Gastroesophageal sphincter (tissue), 4 donors: Measurements from ENCODE around the gene LCNL1. TPM values are rescaled to one million over a fixed set of nuclear protein-coding genes. Genes with fewer than 3 reads are reported as not detected.

ENCODE experiments used
- ATAC-seq: fragments of 150-250 bp; one replicate; pipeline ENCODE4 v1.9.1; 2016; ENCODE audit warnings: mild to moderate bottlenecking, moderate library complexity
- H3K27ac ChIP-seq, 4 donors: fragments of 200-600 bp; sonication (generic) in 3 of 4; 1 replicate in 3 of 4; 2 replicates in 1 of 4; pipeline ENCODE4 v1.5.1; 2016 to 2019
- H3K27me3 ChIP-seq: fragments of 200-600 bp; sonication (generic); one replicate; pipeline ENCODE4 v1.5.1; 2019
- H3K36me3 ChIP-seq, 2 donors: fragments of 200-600 bp; sonication (generic); one replicate each; pipeline ENCODE4 v1.5.1; 2019; ENCODE audit warnings: control low read depth in 1 of 2
- H3K4me1 ChIP-seq, 3 donors: fragments of 200-600 bp; sonication (generic); 1 replicate in 2 of 3; 2 replicates in 1 of 3; pipeline ENCODE4 v1.5.1; 2016 to 2019; ENCODE audit warnings: control low read depth in 2 of 3
- H3K4me3 ChIP-seq, 2 donors: fragments of 200-600 bp; sonication (generic); one replicate each; pipeline ENCODE4 v1.5.1; 2019; ENCODE audit warnings: mild to moderate bottlenecking in 1 of 2, moderate library complexity in 1 of 2
- H3K9me3 ChIP-seq, 3 donors: fragments of 200-600 bp; sonication (generic); one replicate each; pipeline ENCODE4 v1.5.1; 2017 to 2019; ENCODE audit warnings: control low read depth in 2 of 3
- EP300 ChIP-seq: sonication (generic); formaldehyde crosslinking; IDR thresholded peaks from one replicate; pipeline ENCODE4 v1.6.1; 2017; ENCODE audit warnings: antibody characterized with exemption, mild to moderate bottlenecking
- POLR2A ChIP-seq, 2 donors: fragments of 450-650 bp; IDR thresholded peaks; one replicate each; pipeline ENCODE4 v1.6.1; 2017; ENCODE audit warnings: antibody characterized with exemption in 2 of 2, mild to moderate bottlenecking in 2 of 2, moderate library complexity in 1 of 2
- POLR2AphosphoS5 ChIP-seq: sonication (generic); formaldehyde crosslinking; IDR thresholded peaks from one replicate; pipeline ENCODE4 v1.6.1; 2017; ENCODE audit warnings: antibody characterized with exemption
- WGBS, 2 donors: methylation state at CpG; one replicate each; pipeline ENCODE4 v1.1.5; 2018; ENCODE audit warnings: low coverage in 1 of 2; 5-methylcytosine and 5-hydroxymethylcytosine counted together
- total RNA-seq, 4 donors: library from RNA; depleted of rRNA; stranded (reverse); fragments of >200 nt; gene quantifications; one replicate each; pipeline ENCODE4 v1.1.0, GENCODE V29; 2016
- TF ChIP-seq, protein P1 (sequence below), 4 experiments: fragments of 200-600 bp in 2 of 4; fragments of 450-650 bp in 2 of 4; sonication (generic) in 1 of 4; IDR thresholded peaks; one replicate each; pipeline ENCODE4 v1.5.1; 2017 to 2019; ENCODE audit warnings: antibody characterized with exemption in 4 of 4, mild to moderate bottlenecking in 2 of 4, moderate library complexity in 2 of 4

Gene LCNL1
- total RNA-seq, 4 donors from 2014 or later = 0.40 TPM; not detected in 2

DNA sequence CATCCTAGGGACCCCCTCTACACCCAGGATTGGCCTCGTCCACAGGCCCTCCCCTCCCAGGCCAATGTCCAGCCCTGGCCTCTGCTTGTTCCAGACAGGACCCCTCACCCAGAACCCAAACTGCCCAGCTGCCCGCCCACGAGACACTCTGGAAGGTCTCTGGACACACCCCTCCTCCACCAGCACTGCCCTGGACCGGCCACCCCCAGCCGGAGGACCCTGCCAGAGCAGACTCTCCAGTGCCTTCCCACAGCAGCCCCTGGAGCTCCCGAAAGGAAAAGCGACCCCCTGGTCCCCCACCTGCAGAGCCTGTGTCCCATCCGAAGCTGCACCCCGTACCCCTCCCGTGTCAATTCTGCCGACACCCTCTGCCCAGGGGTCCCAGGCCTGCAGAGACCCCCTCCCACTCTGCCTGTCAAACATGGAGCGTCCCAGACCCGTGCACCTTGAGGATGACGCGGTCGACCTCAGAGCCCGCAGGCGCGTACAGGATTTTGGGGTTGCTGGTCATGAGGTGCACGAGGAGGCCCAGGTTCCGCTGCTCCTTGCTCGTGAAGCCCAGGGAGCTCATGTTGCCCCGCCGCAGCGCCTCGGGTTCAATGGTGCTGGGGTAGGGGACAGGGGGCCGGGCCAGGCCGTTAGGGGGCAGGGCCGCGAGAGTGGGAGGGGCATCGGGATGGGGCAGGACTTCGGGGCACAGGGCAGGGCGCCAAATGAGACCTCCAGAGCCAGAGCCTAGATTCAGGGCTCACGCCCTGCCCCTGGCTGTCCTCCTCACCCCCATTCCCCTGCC lies 37.3 kb downstream of the LCNL1 start:
- WGBS, 2 donors = 100% methylated on average over 2 of the region's 34 CpGs; no CpG with 5 or more reads in 1 of the 2 donors
- Histone ChIP-seq H3K27ac (no peak overlapping the region), H3K4me1 (peaks cover 0 to 1% (median 0%) of the 10 kb centered on the region in 3 donors), H3K36me3 (peaks cover 0 to 65% of the 10 kb centered on the region in 2 donors), H3K4me3 (no peak overlapping the region), H3K9me3 (no peaks in the 10 kb centered on the region), H3K27me3 (no peaks in the 10 kb centered on the region)
- TF ChIP-seq POLR2AphosphoS5 (no peak), EP300 (no peak), POLR2A (IDR thresholded peaks at IDR 0.05) (no peak)
- TF ChIP-seq, protein P1, sequence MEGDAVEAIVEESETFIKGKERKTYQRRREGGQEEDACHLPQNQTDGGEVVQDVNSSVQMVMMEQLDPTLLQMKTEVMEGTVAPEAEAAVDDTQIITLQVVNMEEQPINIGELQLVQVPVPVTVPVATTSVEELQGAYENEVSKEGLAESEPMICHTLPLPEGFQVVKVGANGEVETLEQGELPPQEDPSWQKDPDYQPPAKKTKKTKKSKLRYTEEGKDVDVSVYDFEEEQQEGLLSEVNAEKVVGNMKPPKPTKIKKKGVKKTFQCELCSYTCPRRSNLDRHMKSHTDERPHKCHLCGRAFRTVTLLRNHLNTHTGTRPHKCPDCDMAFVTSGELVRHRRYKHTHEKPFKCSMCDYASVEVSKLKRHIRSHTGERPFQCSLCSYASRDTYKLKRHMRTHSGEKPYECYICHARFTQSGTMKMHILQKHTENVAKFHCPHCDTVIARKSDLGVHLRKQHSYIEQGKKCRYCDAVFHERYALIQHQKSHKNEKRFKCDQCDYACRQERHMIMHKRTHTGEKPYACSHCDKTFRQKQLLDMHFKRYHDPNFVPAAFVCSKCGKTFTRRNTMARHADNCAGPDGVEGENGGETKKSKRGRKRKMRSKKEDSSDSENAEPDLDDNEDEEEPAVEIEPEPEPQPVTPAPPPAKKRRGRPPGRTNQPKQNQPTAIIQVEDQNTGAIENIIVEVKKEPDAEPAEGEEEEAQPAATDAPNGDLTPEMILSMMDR (IDR thresholded peaks at IDR 0.05) = no peak
- no peak for ATAC-seq

DNA sequence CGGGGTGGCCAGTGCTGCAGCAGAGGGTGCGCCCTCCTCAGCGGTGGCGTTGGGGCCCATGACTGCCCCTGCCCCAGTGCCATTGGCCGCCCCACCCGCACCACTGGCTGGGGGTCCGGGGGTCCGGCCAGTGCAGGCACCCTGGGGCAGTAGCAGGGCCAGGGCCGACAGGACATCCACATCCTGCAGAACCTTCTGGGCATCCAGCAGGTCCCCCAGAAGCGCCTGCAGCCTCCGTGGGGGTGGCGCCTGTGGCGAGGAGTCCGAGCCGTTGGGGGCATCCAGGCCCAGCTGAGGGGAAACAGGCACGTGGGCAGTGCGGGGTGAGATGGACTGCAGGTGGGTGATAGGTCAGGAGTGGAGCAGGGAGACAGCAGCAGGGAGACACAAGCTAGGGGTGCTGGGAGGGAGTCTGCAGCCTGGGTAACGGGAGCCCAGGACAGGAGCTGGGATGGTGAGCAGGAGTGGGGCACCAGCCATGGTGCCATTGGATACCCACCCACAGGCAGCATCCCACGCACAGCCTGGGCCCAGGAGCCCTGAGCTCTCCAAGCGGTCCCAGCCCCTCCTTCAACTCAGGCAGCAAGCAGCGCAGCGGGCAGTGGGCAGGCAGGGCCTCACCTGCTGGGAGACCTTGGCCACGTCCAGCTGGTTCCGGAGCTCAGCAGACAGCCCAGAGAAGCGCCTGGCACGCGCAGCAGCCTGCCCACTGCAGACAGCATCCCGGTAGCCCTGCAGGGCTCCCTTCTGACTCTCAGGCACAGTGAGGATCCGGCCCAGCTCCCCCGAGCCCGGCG lies 38.2 kb downstream of the LCNL1 start:
- no peak overlapping the region for H3K27ac ChIP-seq
- no peak for TF ChIP-seq POLR2A (IDR thresholded peaks at IDR 0.05)
- TF ChIP-seq EP300 = no peak
- TF ChIP-seq, protein P1 (IDR thresholded peaks at IDR 0.05) = no peak
- no peak for TF ChIP-seq POLR2AphosphoS5
- WGBS, 2 donors = 98% methylated on average over 8 of the region's 32 CpGs; no CpG with 5 or more reads in 1 of the 2 donors
- H3K4me3 ChIP-seq = no peak overlapping the region
- peaks cover 0 to 10% (median 0%) of the 10 kb centered on the region in 3 donors for H3K4me1 ChIP-seq
- ATAC-seq = no peak
- no peaks in the 10 kb centered on the region for H3K27me3 ChIP-seq
- peaks cover 0 to 56% of the 10 kb centered on the region in 2 donors for H3K36me3 ChIP-seq
- H3K9me3 ChIP-seq = no peaks in the 10 kb centered on the region

DNA sequence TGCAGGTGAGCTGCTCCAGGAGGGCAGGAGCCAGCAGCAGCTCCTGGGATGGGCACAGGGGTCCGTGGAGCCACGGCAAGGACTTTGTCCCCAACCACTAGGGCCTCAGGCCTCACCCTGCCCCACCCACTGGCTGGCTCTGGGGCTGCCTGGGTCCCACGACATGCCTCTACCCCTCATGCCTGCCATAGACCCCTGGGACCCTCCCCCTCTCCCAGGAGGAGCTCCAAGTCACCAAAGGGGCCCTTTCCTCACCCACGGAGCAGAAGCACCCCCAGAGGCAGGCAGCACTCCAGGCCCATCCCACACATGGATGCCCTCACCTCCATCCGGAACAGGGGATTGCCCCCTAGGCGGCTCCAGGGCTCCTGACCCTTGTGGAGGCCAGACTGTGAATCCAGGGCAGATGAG lies 38.8 kb downstream of the LCNL1 start:
- no peak for TF ChIP-seq POLR2AphosphoS5
- TF ChIP-seq, protein P1 (IDR thresholded peaks at IDR 0.05) = no peak
- TF ChIP-seq EP300 = no peak
- TF ChIP-seq POLR2A (IDR thresholded peaks at IDR 0.05) = no peak
- Histone ChIP-seq H3K27me3 (no peaks in the 10 kb centered on the region), H3K27ac (no peak overlapping the region), H3K4me3 (no peak overlapping the region), H3K4me1 (peaks cover 0 to 16% (median 0%) of the 10 kb centered on the region in 3 donors), H3K9me3 (no peaks in the 10 kb centered on the region), H3K36me3 (peaks cover 0 to 50% of the 10 kb centered on the region in 2 donors)
- WGBS, 2 donors = no CpG with 5 or more reads among the region's 6 CpGs
- ATAC-seq = no peak

DNA sequence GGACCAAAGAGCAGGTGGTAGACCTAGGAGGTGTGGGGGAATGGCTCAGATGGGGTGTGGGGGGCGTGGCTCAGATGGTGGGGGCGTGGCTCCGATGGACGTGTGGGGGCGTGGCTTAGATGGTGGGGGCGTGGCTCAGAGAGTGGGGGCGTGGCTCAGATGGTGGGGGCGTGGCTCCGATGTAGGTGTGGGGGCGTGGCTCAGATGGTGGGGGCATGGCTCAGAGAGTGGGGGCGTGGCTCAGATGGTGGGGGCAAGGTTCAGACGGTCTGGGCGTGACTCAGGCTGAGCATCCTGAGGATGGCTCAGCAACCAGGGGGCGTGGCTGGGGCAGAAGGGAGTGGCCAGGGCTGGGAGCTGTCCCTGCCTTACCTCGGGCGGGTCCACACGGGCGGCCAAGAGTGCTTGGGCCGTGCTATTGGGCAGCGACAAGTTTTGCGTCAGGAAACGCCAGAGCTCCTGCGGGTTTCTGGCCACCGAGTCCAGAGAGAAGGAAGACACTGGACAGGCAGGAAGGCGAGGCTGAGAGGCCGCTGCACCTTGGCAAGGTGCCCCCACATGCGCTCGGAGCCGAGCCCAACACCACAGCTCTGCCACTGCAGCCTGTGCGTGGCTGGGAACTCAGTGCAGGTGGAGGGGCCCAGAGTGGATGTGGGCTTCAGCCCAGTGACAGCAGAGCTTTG lies 39.3 kb downstream of the LCNL1 start:
- peaks cover 0 to 45% of the 10 kb centered on the region in 2 donors for H3K36me3 ChIP-seq
- WGBS, 2 donors = 81% methylated on average over 8 of the region's 30 CpGs; no CpG with 5 or more reads in 1 of the 2 donors
- TF ChIP-seq EP300 (no peak), POLR2A (IDR thresholded peaks at IDR 0.05) (no peak), POLR2AphosphoS5 (no peak)
- TF ChIP-seq, protein P1 (IDR thresholded peaks at IDR 0.05) = no peak
- no peak overlapping the region for H3K27ac ChIP-seq
- H3K4me1 ChIP-seq = peaks cover 0 to 21% (median 5%) of the 10 kb centered on the region in 3 donors
- no peak overlapping the region for H3K4me3 ChIP-seq
- no peaks in the 10 kb centered on the region for H3K9me3 ChIP-seq
- no peaks in the 10 kb centered on the region for H3K27me3 ChIP-seq
- ATAC-seq = peak; percentile 50
